ENCODE measurements around the gene PTBP1. TPM values are rescaled to one million over a fixed set of nuclear protein-coding genes. Genes with fewer than 3 reads are reported as not detected.

The PTBP1 gene
- total and polyA plus RNA-seq, 9 of the 15 experiments (the other 6 are each of a cell fraction or from before 2014, with no cell fraction given) = 14.0 to 759 (median 234) TPM

- TF ChIP-seq CREB5 (CRISPR knock-in tag; IDR thresholded peaks at IDR 0.05) (no peak), ZNF217 (CRISPR knock-in tag; IDR thresholded peaks at IDR 0.05) (no peak), ZMIZ1 (IDR thresholded peaks at IDR 0.05; ENCODE audit: low read depth in 2 of 2, low read length in 2 of 2) (no peak), JUND (IDR thresholded peaks at IDR 0.05; ENCODE audit: borderline replicate concordance, low read depth, low read length) (no peak), JUND (tag; IDR thresholded peaks at IDR 0.05; ENCODE audit: borderline replicate concordance, low read depth, low read length) (no peak), FOXP1 (CRISPR knock-in tag; IDR thresholded peaks at IDR 0.05) (no peak), CBX3 (IDR thresholded peaks at IDR 0.05; ENCODE audit: borderline replicate concordance in 1 of 2, low read length in 2 of 2) (no peak), HDGF (IDR thresholded peaks at IDR 0.05) (no peak), ZFX (CRISPR knock-in tag; IDR thresholded peaks at IDR 0.05) (peak; percentile 45), KAT7 (CRISPR knock-in tag; IDR thresholded peaks at IDR 0.05; ENCODE audit: borderline replicate concordance) (no peak), TSHZ1 (CRISPR knock-in tag; IDR thresholded peaks at IDR 0.05) (no peak), CBFA2T2 (conservative IDR thresholded peaks at IDR 0.05) (peak; percentile 65), MAFG (tag; conservative IDR thresholded peaks at IDR 0.05) (no peak), BCOR (IDR thresholded peaks at IDR 0.05) (peak; percentile 97), HNRNPH1 (optimal IDR thresholded peaks at IDR 0.05; ENCODE audit: low read depth, low read length) (no peak), RCOR1 (IDR thresholded peaks at IDR 0.05; ENCODE audit: borderline replicate concordance in 1 of 2, low read depth in 2 of 2, low read length in 2 of 2) (peak in 1 of 2 experiments; percentile 49; a peak in 1 of 4 replicates), BRD9 (IDR thresholded peaks at IDR 0.05; ENCODE audit: low read depth, partially characterized antibody) (peak; percentile 99), NCOA1 (IDR thresholded peaks at IDR 0.05; ENCODE audit: low read depth) (no peak), HDAC3 (IDR thresholded peaks at IDR 0.05; ENCODE audit: borderline replicate concordance, partially characterized antibody) (no peak), HDAC2 (IDR thresholded peaks at IDR 0.05) (peak; percentile 59)
These were observed 34.4 kb downstream of the PTBP1 start (continued) for GRCh38 chr19:831407-832369.

Measured in K562 (cell line).